BJ (cell line): Measurements from ENCODE around the gene CCNYL1. TPM values are rescaled to one million over a fixed set of nuclear protein-coding genes. Genes with fewer than 3 reads are reported as not detected.

Source experiments
- CTCF ChIA-PET: fragments of 350-600 bp; formaldehyde crosslinking; extraction: SDS; loops from one replicate; lab custom pipeline; 2021; ENCODE audit warnings: antibody characterized with exemption, inconsistent platforms; lab: Yijun Ruan, JAX
- POLR2A ChIA-PET: fragments of 300-600 bp; sonication (Branson Sonifier 250); formaldehyde crosslinking; extraction: SDS; loops from one replicate; lab custom pipeline; 2021; ENCODE audit warnings: antibody characterized with exemption; lab: Charles Lee
- DNase-seq: peaks from one replicate; pipeline ENCODE4 v3.0.0-alpha.2; 2011; ENCODE audit warnings: low read depth
- H3K27me3 ChIP-seq: 2 replicates; pipeline ENCODE4 v1.6.0; 2011; ENCODE audit warnings: low read length; ENCODE audit not compliant: control insufficient read depth, insufficient read depth
- H3K36me3 ChIP-seq: 2 replicates; pipeline ENCODE4 v1.5.1; 2011; ENCODE audit warnings: low read length; ENCODE audit not compliant: control insufficient read depth, insufficient read depth
- H3K4me3 ChIP-seq: 2 replicates; pipeline ENCODE4 v1.5.1; 2011; ENCODE audit warnings: low read depth, mild to moderate bottlenecking, control low read depth, low read length
- CTCF ChIP-seq: IDR thresholded peaks from 2 replicates; pipeline ENCODE4 v1.5.1; 2011; ENCODE audit warnings: low read depth, mild to moderate bottlenecking, control low read depth, inconsistent platforms, low read length, moderate library complexity; ENCODE audit not compliant: insufficient read depth
- polyA plus RNA-seq: library from polyadenylated mRNA; depleted of rRNA; stranded (reverse); fragments of >200 nt; gene quantifications from 2 replicates; pipeline ENCODE4 v1.2.3, GENCODE V29; 2011; rRNA removed
- small RNA-seq: library from RNA; depleted of rRNA; stranded (forward); fragments of <200 nt; gene quantifications from one replicate; pipeline ENCODE3, GENCODE V24; 2012; ENCODE audit warnings: low replicate concordance, low read depth; ENCODE audit not compliant: insufficient read length

CCNYL1 gene
- polyA plus RNA-seq, 1 experiment: 9.6 TPM

- no peaks in the 10 kb centered on the region for H3K36me3 ChIP-seq
- TF ChIP-seq CTCF: no peak
- ChIA-PET POLR2A (no interaction called here), CTCF (no interaction called here)
- no peak overlapping the region for H3K4me3 ChIP-seq
- no peak for DNase-seq
- H3K27me3 ChIP-seq: no peaks in the 10 kb centered on the region; the same call in 1 of the 2 replicates
Measured at GRCh38 chr2:207801259-207801658, 89.8 kb downstream of the CCNYL1 start.

GRCh38 chr2:207802650-207803049, 91.2 kb downstream of the CCNYL1 start:
- CTCF ChIA-PET: no interaction called here
- DNase-seq: no peak
- H3K27me3 ChIP-seq: no peaks in the 10 kb centered on the region; the same call in 1 of the 2 replicates
- POLR2A ChIA-PET: no interaction called here
- H3K4me3 ChIP-seq: no peak overlapping the region
- no peaks in the 10 kb centered on the region for H3K36me3 ChIP-seq
- no peak for TF ChIP-seq CTCF

Small RNA genes within 50 kb of the gene (small RNA-seq; reads per million reads assigned to genes)
- gene RF00019 (not detected), gene RNU6-664P (not detected)

Other genes with a start within 250 kb of the CCNYL1 start
- 37.4 and 44.4 TPM in 2 replicates for gene CREB1, start 181.7 kb upstream of the CCNYL1 start, polyA plus RNA-seq
- 9.9 and 11.3 TPM in 2 replicates for gene METTL21A, start 86.2 kb upstream of the CCNYL1 start, polyA plus RNA-seq
- 0.29 and 0.31 TPM in 2 replicates for gene FZD5, start 58.3 kb downstream of the CCNYL1 start, polyA plus RNA-seq